COLO668 (cell line): Measurements from ENCODE around the gene PNPLA7.

Experiments
- DNase-seq: peaks from one replicate; lab custom pipeline; 2025; ENCODE audit not compliant: unreplicated experiment; lab: John Stamatoyannopoulos, UW

PNPLA7 gene

GRCh38 chr9:137497921-137498719 lies 52.1 kb downstream of the PNPLA7 start:
- no peak for DNase-seq

- no peak for DNase-seq
These were observed 53.4 kb downstream of the PNPLA7 start for GRCh38 chr9:137496601-137497375.

- DNase-seq: peak; percentile 29
These were observed 55.5 kb downstream of the PNPLA7 start for GRCh38 chr9:137494550-137495351.

- no peak for DNase-seq
These were observed 56.1 kb downstream of the PNPLA7 start for GRCh38 chr9:137494104-137494544.

GRCh38 chr9:137493364-137494103 lies 56.7 kb downstream of the PNPLA7 start:
- DNase-seq: no peak

- no peak for DNase-seq
These were observed 57.5 kb downstream of the PNPLA7 start for GRCh38 chr9:137492464-137493363.

GRCh38 chr9:137491735-137492432 lies 58.3 kb downstream of the PNPLA7 start:
- DNase-seq: no peak

- no peak for DNase-seq
These were observed 59.5 kb downstream of the PNPLA7 start for GRCh38 chr9:137490532-137491186.

- DNase-seq: no peak
These were observed 61.3 kb downstream of the PNPLA7 start for GRCh38 chr9:137488906-137489305.

GRCh38 chr9:137488327-137488653 lies 61.9 kb downstream of the PNPLA7 start:
- peak; percentile 84 for DNase-seq

- peak; percentile 86 for DNase-seq
These were observed 62.5 kb downstream of the PNPLA7 start for GRCh38 chr9:137487454-137488326.

GRCh38 chr9:137486545-137487453 lies 63.4 kb downstream of the PNPLA7 start:
- peak; percentile 63 for DNase-seq

GRCh38 chr9:137486141-137486490 lies 64.1 kb downstream of the PNPLA7 start:
- DNase-seq: peak; percentile 39

- DNase-seq: peak; percentile 79
These were observed 64.7 kb downstream of the PNPLA7 start for GRCh38 chr9:137485343-137486140.

- DNase-seq: peak; percentile 69
These were observed 65.5 kb downstream of the PNPLA7 start for GRCh38 chr9:137484551-137485315.
